H1 (cell line): ENCODE data around the gene RAD18. TPM values are rescaled to one million over a fixed set of nuclear protein-coding genes. Genes with fewer than 3 reads are reported as not detected.

Experiments
- CTCF ChIA-PET: fragments of 300-600 bp; sonication (Branson Sonifier 250); formaldehyde crosslinking; loops from one replicate; lab custom pipeline; 2021; ENCODE audit not compliant: partially characterized antibody; lab: Charles Lee
- POLR2A ChIA-PET: fragments of 300-600 bp; sonication (Branson Sonifier 250); formaldehyde crosslinking; loops from one replicate; lab custom pipeline; 2021; ENCODE audit warnings: inconsistent platforms; ENCODE audit not compliant: partially characterized antibody; lab: Charles Lee
- DNase-seq, 2 experiments: peaks; one replicate each; pipeline versions ENCODE4 v3.0.0 to v3.0.0-alpha.2; 2010 to 2022; ENCODE audit warnings: low spot score in 2 of 2, low read depth in 1 of 2, mixed read lengths in 1 of 2
- FAIRE-seq: peaks from 2 replicates; lab custom pipeline; 2011; peaks lifted over from hg19 to GRCh38; lab: Jason Lieb, UNC
- H2AFZ ChIP-seq: 2 replicates; pipeline ENCODE4 v1.8.1; 2012; ENCODE audit warnings: low read length, inconsistent platforms
- H2AK5ac ChIP-seq: 2 replicates; pipeline ENCODE4 v1.6.1; 2013; ENCODE audit warnings: low read depth, low read length
- H2BK120ac ChIP-seq: replicated peaks from 2 replicates; pipeline ENCODE3; 2013; ENCODE audit warnings: low read depth, low read length, inconsistent platforms
- H2BK12ac ChIP-seq: 2 replicates; pipeline ENCODE4 v1.6.1; 2013; ENCODE audit warnings: low read depth, low read length
- H2BK15ac ChIP-seq: 2 replicates; pipeline ENCODE4 v1.6.1; 2013; ENCODE audit warnings: low read length
- H2BK20ac ChIP-seq: 2 replicates; pipeline ENCODE4 v1.6.1; 2013; ENCODE audit warnings: low read length
- H2BK5ac ChIP-seq: 2 replicates; pipeline ENCODE4 v1.6.1; 2013; ENCODE audit warnings: low read depth, low read length
- H3K14ac ChIP-seq: 2 replicates; pipeline ENCODE4 v1.6.1; 2013; ENCODE audit warnings: inconsistent platforms; ENCODE audit not compliant: insufficient read length
- H3K18ac ChIP-seq: 2 replicates; pipeline ENCODE4 v1.6.1; 2013; ENCODE audit warnings: low read length; ENCODE audit errors: extremely low read depth
- H3K23ac ChIP-seq: 2 replicates; pipeline ENCODE4 v1.6.1; 2013; ENCODE audit warnings: inconsistent platforms; ENCODE audit not compliant: insufficient read length
- H3K23me2 ChIP-seq: 2 replicates; pipeline ENCODE4 v1.6.1; 2013; ENCODE audit warnings: low read depth, low read length
- H3K27ac ChIP-seq: 2 replicates; pipeline ENCODE4 v1.6.1; 2011; ENCODE audit warnings: low read depth, low read length, inconsistent platforms
- H3K27me3 ChIP-seq, 4 experiments: replicated peaks in 1 of 4; 1 replicate in 1 of 4; 2 replicates in 3 of 4; pipeline versions ENCODE4 v1.6.1 to v1.8.1; 2011 to 2013; ENCODE audit warnings: low read length in 3 of 4, mild to moderate bottlenecking in 3 of 4, inconsistent platforms in 2 of 4, mixed read lengths in 2 of 4, moderate library complexity in 1 of 4; ENCODE audit not compliant: control insufficient read depth in 3 of 4, insufficient read depth in 3 of 4; ENCODE audit errors: extremely low read depth in 1 of 4
- H3K36me3 ChIP-seq, 4 experiments: 2 replicates each; pipeline versions ENCODE4 v1.6.1 to v1.8.1; 2011 to 2013; ENCODE audit warnings: mild to moderate bottlenecking in 4 of 4, low read length in 3 of 4, moderate library complexity in 2 of 4, control low read depth in 1 of 4, inconsistent platforms in 1 of 4; ENCODE audit not compliant: insufficient read depth in 4 of 4, control insufficient read depth in 2 of 4
- H3K4ac ChIP-seq: replicated peaks from 2 replicates; pipeline ENCODE3; 2013; ENCODE audit warnings: low read length, low read depth, mixed read lengths, inconsistent platforms; ENCODE audit not compliant: insufficient read length
- H3K4me1 ChIP-seq, 4 experiments: replicated peaks in 1 of 4; 1 replicate in 1 of 4; 2 replicates in 3 of 4; pipeline versions ENCODE4 v1.6.1 to v1.8.1; 2011 to 2013; ENCODE audit warnings: low read length in 3 of 4, inconsistent platforms in 2 of 4, mixed read lengths in 1 of 4; ENCODE audit not compliant: insufficient read depth in 4 of 4, control insufficient read depth in 3 of 4
- H3K4me2 ChIP-seq, 2 experiments: 2 replicates each; pipeline versions ENCODE4 v1.6.1 to v1.8.1; 2011 to 2013; ENCODE audit warnings: low read depth in 2 of 2, low read length in 2 of 2, control low read depth in 1 of 2, inconsistent platforms in 1 of 2, mild to moderate bottlenecking in 1 of 2; ENCODE audit not compliant: insufficient read depth in 1 of 2
- H3K4me3 ChIP-seq, 4 experiments: fragments of 200-600, 300-600 bp in 1 of 4; sonication (generic), shearing (Covaris generic), sonication (Bioruptor Twin) in 1 of 4; 2 replicates each; pipeline versions ENCODE4 v1.5.1 to v1.8.1; 2011 to 2016; ENCODE audit warnings: low read length in 4 of 4, low read depth in 3 of 4, control low read depth in 2 of 4, inconsistent platforms in 2 of 4, mild to moderate bottlenecking in 2 of 4, mixed read lengths in 1 of 4, moderate library complexity in 1 of 4; ENCODE audit not compliant: insufficient read depth in 2 of 4; ENCODE audit errors: extremely low read depth in 1 of 4
- H3K56ac ChIP-seq: replicated peaks from 2 replicates; pipeline ENCODE3; 2013; ENCODE audit warnings: low read depth, mild to moderate bottlenecking, mixed read lengths, low read length, inconsistent platforms; ENCODE audit not compliant: insufficient read length
- H3K79me1 ChIP-seq: 2 replicates; pipeline ENCODE4 v1.6.1; 2013; ENCODE audit warnings: low read depth, low read length, control low read depth
- H3K79me2 ChIP-seq, 2 experiments: 2 replicates each; pipeline versions ENCODE4 v1.6.1 to v1.8.1; 2012 to 2013; ENCODE audit warnings: low read length in 2 of 2, mild to moderate bottlenecking in 2 of 2, inconsistent platforms in 1 of 2; ENCODE audit not compliant: insufficient read depth in 2 of 2, control insufficient read depth in 1 of 2
- H3K9ac ChIP-seq, 4 experiments: replicated peaks in 1 of 4; 1 replicate in 1 of 4; 2 replicates in 3 of 4; pipeline versions ENCODE4 v1.6.1 to v1.8.1; 2011 to 2013; ENCODE audit warnings: low read depth in 3 of 4, low read length in 3 of 4, control low read depth in 2 of 4, mild to moderate bottlenecking in 2 of 4, moderate library complexity in 2 of 4, inconsistent platforms in 1 of 4; ENCODE audit errors: extremely low read depth in 1 of 4
- H3K9me3 ChIP-seq, 2 experiments: 2 replicates each; pipeline versions ENCODE4 v1.6.1 to v1.8.1; 2012 to 2013; ENCODE audit warnings: mild to moderate bottlenecking in 2 of 2, moderate library complexity in 2 of 2, control low read depth in 1 of 2, inconsistent platforms in 1 of 2, low read depth in 1 of 2, low read length in 1 of 2, mixed read lengths in 1 of 2; ENCODE audit not compliant: insufficient read depth in 2 of 2
- H4K20me1 ChIP-seq, 2 experiments: replicated peaks in 1 of 2; 2 replicates each; pipeline versions ENCODE3 to v1.8.1; 2011 to 2013; ENCODE audit warnings: inconsistent platforms in 2 of 2, low read length in 2 of 2, mild to moderate bottlenecking in 1 of 2; ENCODE audit not compliant: insufficient read depth in 2 of 2, control insufficient read depth in 1 of 2
- H4K5ac ChIP-seq: 2 replicates; pipeline ENCODE4 v1.6.1; 2013; ENCODE audit warnings: low read length, low read depth, mixed read lengths, inconsistent platforms; ENCODE audit not compliant: insufficient read length
- H4K8ac ChIP-seq: 2 replicates; pipeline ENCODE4 v1.8.0; 2013; ENCODE audit warnings: mild to moderate bottlenecking, moderate library complexity, low read length, inconsistent platforms; ENCODE audit not compliant: insufficient read depth; ENCODE audit errors: extremely low read depth
- H4K91ac ChIP-seq: replicated peaks from 2 replicates; pipeline ENCODE3; 2013; ENCODE audit warnings: low read length, mixed read lengths, inconsistent platforms; ENCODE audit not compliant: insufficient read length
- BACH1 ChIP-seq: IDR thresholded peaks from 2 replicates; pipeline ENCODE4 v1.6.1; 2012; ENCODE audit warnings: low read length, improper control_type of control experiment
- BCL11A ChIP-seq, 2 experiments: IDR thresholded peaks; one replicate each; pipeline ENCODE4 v1.6.1; 2011; ENCODE audit warnings: low read depth in 2 of 2, low read length in 2 of 2, mild to moderate bottlenecking in 2 of 2
- CEBPB ChIP-seq: IDR thresholded peaks from 2 replicates; pipeline ENCODE4 v1.6.1; 2012; ENCODE audit warnings: low read depth, low read length
- CREB1 ChIP-seq: IDR thresholded peaks from 2 replicates; pipeline ENCODE4 v1.6.1; 2012; ENCODE audit warnings: inconsistent platforms
- KDM1A ChIP-seq: fragments of 200-600, 300-600 bp; sonication (generic); IDR thresholded peaks from 2 replicates; pipeline ENCODE4 v1.7.1; 2016; ENCODE audit warnings: mild to moderate bottlenecking, low read length, borderline replicate concordance
- KDM5A ChIP-seq: fragments of 200-600 bp; IDR thresholded peaks from 2 replicates; pipeline ENCODE4 v1.7.1; 2012; ENCODE audit warnings: mild to moderate bottlenecking, low read length, inconsistent platforms, mixed read lengths
- MAX ChIP-seq: IDR thresholded peaks from 2 replicates; pipeline ENCODE4 v1.6.1; 2012; ENCODE audit warnings: inconsistent platforms
- RAD21 ChIP-seq, 2 experiments: IDR thresholded peaks in 1 of 2; conservative IDR thresholded peaks in 1 of 2; 2 replicates each; pipeline ENCODE4 v1.6.1; 2011; ENCODE audit warnings: low read depth in 2 of 2, low read length in 2 of 2, improper control_type of control experiment in 1 of 2, inconsistent platforms in 1 of 2, mild to moderate bottlenecking in 1 of 2, moderate library complexity in 1 of 2
- SIN3A ChIP-seq, 2 experiments: IDR thresholded peaks in 1 of 2; conservative IDR thresholded peaks in 1 of 2; 2 replicates each; pipeline ENCODE4 v1.6.1; 2011 to 2012; ENCODE audit warnings: low read length in 2 of 2, improper control_type of control experiment in 1 of 2, low read depth in 1 of 2, mild to moderate bottlenecking in 1 of 2
- SP2 ChIP-seq: IDR thresholded peaks from 2 replicates; pipeline ENCODE4 v1.6.1; 2012; ENCODE audit warnings: mild to moderate bottlenecking, low read length, inconsistent platforms
- WGBS, 2 experiments: shearing (Covaris generic) in 1 of 2; methylation state at CpG; one replicate each; pipeline versions ENCODE4 v1.1.6 to v1.1.7; 2013 to 2015; ENCODE audit warnings: low lambda C conversion rate in 2 of 2, mixed read lengths in 2 of 2, inconsistent platforms in 1 of 2, low coverage in 1 of 2, missing lambda C conversion rate in 1 of 2; ENCODE audit not compliant: insufficient replicate concordance in 2 of 2, insufficient coverage in 1 of 2, insufficient read length in 1 of 2; ENCODE audit errors: extremely low coverage in 1 of 2, missing lambda C conversion rate in 1 of 2; 5-methylcytosine and 5-hydroxymethylcytosine counted together
- polyA plus RNA-seq, 7 experiments: library from polyadenylated mRNA; depleted of rRNA in 3 of 7; stranded (reverse) in 5 of 7; unstranded in 2 of 7; fragments of >200 nt in 5 of 7; fragments of 200-250 nt in 2 of 7; gene quantifications; 1 replicate in 5 of 7; 2 replicates in 1 of 7; 4 replicates in 1 of 7; pipeline versions ENCODE4 v1.2.1 to v1.2.3, GENCODE V29; 2011 to 2013; ENCODE audit warnings: missing spikeins in 2 of 7, mixed read lengths in 2 of 7
- total RNA-seq: library from RNA; stranded (reverse); fragmentation: NEBNext Ultra II Directional; extraction: Animal tissue kit (Norgen Biotek cat#: 25700); gene quantifications from 2 replicates; pipeline ENCODE4 v1.2.1, GENCODE V29; 2021

Gene RAD18
- total and polyA plus RNA-seq, 2 of the 8 experiments (the other 6 are each of a cell fraction or from before 2014, with no cell fraction given) = 13.0 to 23.2 TPM

DNA sequence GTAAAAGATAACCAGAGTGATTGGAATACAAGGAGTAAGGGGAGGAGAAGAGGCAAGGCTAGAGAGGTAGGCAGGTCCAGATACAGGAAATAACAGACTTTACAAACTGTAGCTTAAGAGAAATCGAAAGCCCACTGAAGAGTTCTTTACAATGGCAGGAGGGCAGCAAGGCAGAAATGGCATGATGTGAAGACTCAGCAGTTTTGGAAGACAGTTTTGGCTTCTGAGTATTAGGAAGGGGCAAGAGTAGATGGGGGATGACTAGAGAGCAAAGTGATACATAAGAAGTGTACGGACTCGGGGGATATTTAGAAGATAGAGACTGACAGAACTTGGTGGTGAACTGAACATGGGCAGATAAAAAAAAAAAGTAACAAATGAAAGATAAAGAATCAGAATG, 54.1 kb downstream of the RAD18 start:
- Histone ChIP-seq H3K23me2 (no peaks in the 10 kb centered on the region), H3K4me1 (no peaks in the 10 kb centered on the region), H3K4me3 (no peak overlapping the region), H2BK120ac (no peak overlapping the region), H2BK15ac (no peak overlapping the region), H3K14ac (no peak overlapping the region), H3K79me1 (no peaks in the 10 kb centered on the region), H3K4ac (no peak overlapping the region), H2AFZ (no peak overlapping the region), H3K27ac (no peak overlapping the region), H3K9ac (no peak overlapping the region), H3K9me3 (no peaks in the 10 kb centered on the region), H3K23ac (no peak overlapping the region), H2BK12ac (no peak overlapping the region), H2AK5ac (no peak overlapping the region), H3K56ac (no peak overlapping the region), H4K20me1 (no peaks in the 10 kb centered on the region), H2BK20ac (no peak overlapping the region), H4K91ac (no peak overlapping the region), H3K27me3 (no peaks in the 10 kb centered on the region), H3K79me2 (no peaks in the 10 kb centered on the region), H3K36me3 (peaks cover 0 to 8% (median under 1%) of the 10 kb centered on the region in 4 experiments; a peak in 4 of 8 replicates), H3K18ac (no peak overlapping the region), H4K5ac (no peak overlapping the region), H2BK5ac (no peak overlapping the region), H3K4me2 (no peak overlapping the region), H4K8ac (no peak overlapping the region)
- POLR2A ChIA-PET = no interaction called here
- 87% methylated on average over 3 of the region's 3 CpGs; no CpG with 5 or more reads in 1 of the 2 experiments for WGBS, 2 experiments
- DNase-seq (no peak), FAIRE-seq (no peak)
- CTCF ChIA-PET = interaction anchor here (0.7 kb wide), 1 partner anchor 71 kb away, joined by 3 read pairs; no protein-coding TSS in a partner anchor
- no peak for TF ChIP-seq BACH1
- TF ChIP-seq MAX = no peak
- no peak for TF ChIP-seq KDM1A
- TF ChIP-seq SIN3A (conservative IDR thresholded peaks at IDR 0.05 in 1 of 2, IDR thresholded peaks at IDR 0.05 in 1 of 2; ENCODE audit: low read depth in 1 of 2, low read length in 2 of 2) = no peak
- TF ChIP-seq BCL11A (IDR thresholded peaks at IDR 0.05; ENCODE audit: low read depth in 2 of 2, low read length in 2 of 2) = no peak
- no peak for TF ChIP-seq CEBPB
- no peak for TF ChIP-seq RAD21 (IDR thresholded peaks at IDR 0.05 in 1 of 2, conservative IDR thresholded peaks at IDR 0.05 in 1 of 2; ENCODE audit: low read depth in 2 of 2, low read length in 2 of 2)
- TF ChIP-seq KDM5A = no peak
- TF ChIP-seq CREB1 = no peak
- no peak for TF ChIP-seq SP2
